Loucy (cell line): ENCODE results near the gene PC.

Experiments
- CTCF ChIP-seq: fragments of 200-600 bp; sonication (generic); conservative IDR thresholded peaks from 2 replicates; pipeline ENCODE4 v1.5.1; 2014; ENCODE audit warnings: mild to moderate bottlenecking, antibody characterized with exemption, low read length
- EZH2phosphoT487 ChIP-seq: fragments of 200-600 bp; IDR thresholded peaks from 2 replicates; pipeline ENCODE4 v1.6.1; 2018; ENCODE audit warnings: antibody characterized with exemption, mild to moderate bottlenecking, moderate library complexity, borderline replicate concordance

GRCh38 chr11:66985508-66986177, 27.5 kb upstream of the PC start:
- TF ChIP-seq CTCF (no peak), EZH2phosphoT487 (no peak)
